ENCODE data around the gene MEGF11. TPM values are rescaled to one million over a fixed set of nuclear protein-coding genes. Genes with fewer than 3 reads are reported as not detected.
"Not testable (repeated sequence)": the region's sequence is repeated elsewhere in the genome, so short reads cannot be mapped to it uniquely, and the experiment has no call there.

MEGF11 gene
- total RNA-seq, 6 experiments from 2014 or later: not detected

DNA sequence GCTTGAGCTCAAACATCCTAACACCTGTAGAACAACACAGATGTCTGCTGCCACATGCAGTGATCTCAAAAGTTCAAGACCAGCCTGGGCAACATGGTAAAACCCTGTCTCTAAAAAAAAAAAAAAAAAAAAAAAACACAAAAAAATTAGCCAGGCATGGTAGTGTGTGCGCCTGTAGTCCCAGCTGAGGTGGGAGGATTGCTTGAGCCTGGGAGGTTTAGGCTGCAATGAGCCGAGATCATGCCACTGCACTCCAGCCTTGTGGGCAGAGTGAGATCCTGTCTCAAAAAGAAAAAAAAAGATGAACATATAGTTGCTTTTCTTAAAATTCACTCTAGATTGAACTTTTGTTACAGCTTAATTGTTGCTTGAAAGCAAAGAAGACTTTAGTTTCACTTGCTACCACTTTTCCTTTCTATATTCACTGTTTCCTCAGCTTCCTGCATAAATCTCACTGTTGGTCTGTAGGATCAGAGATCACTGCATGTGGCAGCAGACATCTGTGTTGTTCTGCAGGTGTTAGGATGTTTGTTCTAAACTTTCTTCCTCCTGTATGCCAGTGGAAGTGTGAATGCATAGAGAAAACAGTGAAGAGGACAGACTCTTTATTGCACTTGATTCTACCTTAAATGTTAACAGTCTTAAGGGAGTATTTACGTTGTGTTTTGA, 371.6 kb downstream of the MEGF11 start:
- WGBS (ENCODE audit: insufficient coverage, low coverage, low lambda C conversion rate, missing lambda C conversion rate): 64% methylated on average over 3 of the region's 3 CpGs
- H3K9me3 ChIP-seq: no peaks in the 10 kb centered on the region
- H3K27ac ChIP-seq: no peak overlapping the region
- no peak for TF ChIP-seq POLR2A (IDR thresholded peaks at IDR 0.05)
- TF ChIP-seq, protein P1, sequence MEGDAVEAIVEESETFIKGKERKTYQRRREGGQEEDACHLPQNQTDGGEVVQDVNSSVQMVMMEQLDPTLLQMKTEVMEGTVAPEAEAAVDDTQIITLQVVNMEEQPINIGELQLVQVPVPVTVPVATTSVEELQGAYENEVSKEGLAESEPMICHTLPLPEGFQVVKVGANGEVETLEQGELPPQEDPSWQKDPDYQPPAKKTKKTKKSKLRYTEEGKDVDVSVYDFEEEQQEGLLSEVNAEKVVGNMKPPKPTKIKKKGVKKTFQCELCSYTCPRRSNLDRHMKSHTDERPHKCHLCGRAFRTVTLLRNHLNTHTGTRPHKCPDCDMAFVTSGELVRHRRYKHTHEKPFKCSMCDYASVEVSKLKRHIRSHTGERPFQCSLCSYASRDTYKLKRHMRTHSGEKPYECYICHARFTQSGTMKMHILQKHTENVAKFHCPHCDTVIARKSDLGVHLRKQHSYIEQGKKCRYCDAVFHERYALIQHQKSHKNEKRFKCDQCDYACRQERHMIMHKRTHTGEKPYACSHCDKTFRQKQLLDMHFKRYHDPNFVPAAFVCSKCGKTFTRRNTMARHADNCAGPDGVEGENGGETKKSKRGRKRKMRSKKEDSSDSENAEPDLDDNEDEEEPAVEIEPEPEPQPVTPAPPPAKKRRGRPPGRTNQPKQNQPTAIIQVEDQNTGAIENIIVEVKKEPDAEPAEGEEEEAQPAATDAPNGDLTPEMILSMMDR (IDR thresholded peaks at IDR 0.05): no peak
- H3K4me3 ChIP-seq: no peak overlapping the region
- peaks cover 0 to 62% (median 16%) of the 10 kb centered on the region in 4 donors for H3K36me3 ChIP-seq
- no peak for DNase-seq
- H3K4me1 ChIP-seq: no peaks in the 10 kb centered on the region
- intact Hi-C loops (cut with DNase I): no loop called here
- no peaks in the 10 kb centered on the region for H3K27me3 ChIP-seq
- ATAC-seq: no peak

GRCh38 chr15:65877749-65878148, 375.8 kb downstream of the MEGF11 start:
- Histone ChIP-seq H3K4me3 (no peak overlapping the region), H3K36me3 (peaks cover 0 to 46% (median 12%) of the 10 kb centered on the region in 4 donors), H3K4me1 (no peaks in the 10 kb centered on the region), H3K9me3 (no peaks in the 10 kb centered on the region), H3K27me3 (no peaks in the 10 kb centered on the region), H3K27ac (no peak overlapping the region)
- no peak for ATAC-seq
- 97% methylated on average over 3 of the region's 3 CpGs for WGBS (ENCODE audit: insufficient coverage, low coverage, low lambda C conversion rate, missing lambda C conversion rate)
- no peak for TF ChIP-seq POLR2A (IDR thresholded peaks at IDR 0.05)
- TF ChIP-seq, protein P1 (IDR thresholded peaks at IDR 0.05): no peak
- intact Hi-C loops (cut with DNase I): no loop called here
- DNase-seq: no peak

DNA sequence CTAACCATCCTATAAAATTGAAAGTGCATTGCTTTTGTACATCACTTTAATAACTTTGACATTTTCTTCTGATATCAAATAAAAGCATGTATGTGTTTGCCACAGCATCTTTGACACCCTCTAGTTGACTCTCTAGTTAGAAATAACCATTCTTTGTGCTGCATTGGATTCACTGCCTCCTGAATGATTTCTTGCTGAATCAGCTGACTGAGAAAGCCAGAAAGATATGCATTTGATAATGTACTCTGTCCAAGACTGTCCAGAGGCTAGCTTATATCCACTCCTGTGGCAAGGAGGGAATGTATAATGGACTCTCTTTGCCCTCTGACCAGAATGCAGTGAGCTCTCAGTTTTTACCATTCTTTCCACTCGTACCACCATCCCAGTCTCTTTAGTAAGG, 378.1 kb downstream of the MEGF11 start:
- Histone ChIP-seq H3K4me1 (peaks cover 0 to 6% (median 2%) of the 10 kb centered on the region in 4 donors), H3K27me3 (no peaks in the 10 kb centered on the region), H3K36me3 (peaks cover 0 to 38% (median 7%) of the 10 kb centered on the region in 4 donors), H3K4me3 (no peak overlapping the region), H3K9me3 (no peaks in the 10 kb centered on the region), H3K27ac (no peak overlapping the region)
- ATAC-seq: no peak
- intact Hi-C loops (cut with DNase I): no loop called here
- no peak for DNase-seq
- WGBS (ENCODE audit: insufficient coverage, low coverage, low lambda C conversion rate, missing lambda C conversion rate): 82% methylated on average over 1 of the region's 1 CpG
- no peak for TF ChIP-seq POLR2A (IDR thresholded peaks at IDR 0.05)
- TF ChIP-seq, protein P1 (IDR thresholded peaks at IDR 0.05): no peak

- intact Hi-C loops (cut with DNase I): no loop called here
- H3K4me1 ChIP-seq: peaks cover 0 to 6% (median 2%) of the 10 kb centered on the region in 4 donors
- ATAC-seq (no peak), DNase-seq (no peak)
- no peak overlapping the region for H3K4me3 ChIP-seq
- H3K9me3 ChIP-seq: no peaks in the 10 kb centered on the region
- peaks cover 0 to 16% (median under 1%) of the 10 kb centered on the region in 4 donors for H3K36me3 ChIP-seq
- H3K27me3 ChIP-seq: no peaks in the 10 kb centered on the region
- H3K27ac ChIP-seq: no peak overlapping the region
- TF ChIP-seq, protein P1 (IDR thresholded peaks at IDR 0.05): no peak
- TF ChIP-seq POLR2A (IDR thresholded peaks at IDR 0.05): no peak
These were observed 380.3 kb downstream of the MEGF11 start for GRCh38 chr15:65873256-65873655.

DNA sequence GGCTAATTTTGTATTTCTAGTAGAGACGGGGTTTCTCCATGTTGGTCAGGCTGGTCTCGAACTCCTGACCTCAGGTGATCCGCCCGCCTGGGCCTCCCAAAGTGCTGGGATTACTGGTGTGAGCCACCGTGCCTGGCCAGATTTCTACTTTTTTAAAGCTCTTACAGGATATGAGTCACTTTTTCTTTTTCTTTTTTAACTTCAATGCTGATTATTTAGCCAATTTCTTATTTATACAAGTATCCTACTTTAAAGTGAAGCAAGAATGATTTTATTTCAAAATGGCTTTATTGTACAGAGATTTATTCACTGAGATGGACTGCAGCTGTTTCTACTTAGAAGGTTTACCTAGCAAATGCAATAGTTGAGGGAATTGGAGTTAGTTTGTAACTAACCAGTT, 381.0 kb downstream of the MEGF11 start:
- intact Hi-C loops (cut with DNase I); ATAC-seq; H3K27me3 ChIP-seq; H3K27ac ChIP-seq; H3K4me1 ChIP-seq; H3K4me3 ChIP-seq; H3K36me3 ChIP-seq; H3K9me3 ChIP-seq; DNase-seq: not testable (repeated sequence)
- 67% methylated on average over 5 of the region's 5 CpGs for WGBS (ENCODE audit: insufficient coverage, low coverage, low lambda C conversion rate, missing lambda C conversion rate)

DNA sequence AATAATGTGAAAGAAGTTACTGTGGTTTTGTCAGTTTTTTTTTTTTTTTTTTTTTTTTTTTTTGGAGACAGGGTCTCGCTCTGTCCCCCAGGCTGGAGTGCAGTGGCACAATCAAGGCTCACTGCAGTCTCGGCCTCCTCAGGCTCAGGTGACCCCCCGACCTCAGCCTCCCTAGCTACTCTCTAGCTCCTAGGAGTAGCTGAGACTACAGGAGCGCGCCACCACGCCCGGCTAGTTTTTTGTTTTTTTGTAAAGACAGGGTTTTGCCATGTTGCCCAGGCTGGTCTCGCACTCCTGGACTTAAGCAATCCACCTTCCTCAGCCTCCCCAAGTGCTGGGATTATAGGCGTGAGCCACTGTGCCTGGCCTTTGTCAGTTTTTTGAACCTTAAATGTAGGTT, 381.7 kb downstream of the MEGF11 start:
- H3K27ac ChIP-seq; H3K4me3 ChIP-seq; intact Hi-C loops (cut with DNase I): not testable (repeated sequence)

More for the DNA sequence above, 381.7 kb downstream of the MEGF11 start:
- H3K9me3 ChIP-seq, H3K27me3 ChIP-seq, H3K4me1 ChIP-seq, DNase-seq, ATAC-seq, H3K36me3 ChIP-seq: not testable (repeated sequence)
- 79% methylated on average over 8 of the region's 9 CpGs for WGBS (ENCODE audit: insufficient coverage, low coverage, low lambda C conversion rate, missing lambda C conversion rate)

Measured in right lobe of liver (tissue), 6 donors.